Left ventricle myocardium inferior (tissue), 1 donor: Measurements from ENCODE around the gene PLK5. TPM values are rescaled to one million over a fixed set of nuclear protein-coding genes. Genes with fewer than 3 reads are reported as not detected.
"Not testable (repeated sequence)": the region's sequence is repeated elsewhere in the genome, so short reads cannot be mapped to it uniquely, and the experiment has no call there.

Experiments used
- DNase-seq: peaks from one replicate; pipeline ENCODE4 v3.0.0-alpha.2; 2020
- H3K27ac ChIP-seq: fragments of 200-600 bp; replicated peaks from 2 replicates; pipeline ENCODE4 v1.8.0; 2021
- H3K27me3 ChIP-seq: fragments of 200-600 bp; 2 replicates; pipeline ENCODE4 v1.8.0; 2021; ENCODE audit warnings: low read depth
- H3K36me3 ChIP-seq: fragments of 200-600 bp; 2 replicates; pipeline ENCODE4 v1.8.0; 2021
- H3K4me1 ChIP-seq: fragments of 200-600 bp; 2 replicates; pipeline ENCODE4 v1.8.0; 2021
- H3K4me3 ChIP-seq: fragments of 200-600 bp; 2 replicates; pipeline ENCODE4 v1.8.0; 2021; ENCODE audit warnings: mild to moderate bottlenecking, moderate library complexity
- H3K9me3 ChIP-seq: fragments of 200-600 bp; replicated peaks from 2 replicates; pipeline ENCODE4 v1.8.0; 2021
- CTCF ChIP-seq: fragments of 200-600 bp; IDR thresholded peaks from 2 replicates; pipeline ENCODE4 v1.8.0; 2021; ENCODE audit warnings: antibody characterized with exemption, mild to moderate bottlenecking, borderline replicate concordance
- intact Hi-C: fragments of 100-400 bp; cut with micrococcal nuclease; formaldehyde crosslinking; loops from one replicate; pipeline ENCODE4 v1.11.0; 2022
- long read RNA-seq: library from polyadenylated mRNA; unstranded; transcript quantifications from one replicate; pipeline ENCODE4 v2.0.0, GENCODE V29; 2021
- total RNA-seq: library from RNA; stranded (reverse); fragmentation: NEBNext Ultra II Directional; extraction: Animal tissue kit (Norgen Biotek cat#: 25700); gene quantifications from one replicate; pipeline ENCODE4 v1.2.1, GENCODE V29; 2021
- donor health status: DM: no; HTN: yes; CAD: no; lungs with severe emphysema.

PLK5 gene, protein sequence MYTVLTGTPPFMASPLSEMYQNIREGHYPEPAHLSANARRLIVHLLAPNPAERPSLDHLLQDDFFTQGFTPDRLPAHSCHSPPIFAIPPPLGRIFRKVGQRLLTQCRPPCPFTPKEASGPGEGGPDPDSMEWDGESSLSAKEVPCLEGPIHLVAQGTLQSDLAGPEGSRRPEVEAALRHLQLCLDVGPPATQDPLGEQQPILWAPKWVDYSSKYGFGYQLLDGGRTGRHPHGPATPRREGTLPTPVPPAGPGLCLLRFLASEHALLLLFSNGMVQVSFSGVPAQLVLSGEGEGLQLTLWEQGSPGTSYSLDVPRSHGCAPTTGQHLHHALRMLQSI
- not detected for total RNA-seq
- long read RNA-seq: 0 reads

GRCh38 chr19:1523412-1524286 lies at the start of gene PLK5:
PLK5 (plus strand) TSS chr19:1524077; CDS start chr19:1526997, 2,920 bp downstream.
- H3K27me3 ChIP-seq: peaks cover 70% of the 10 kb centered on the region

GRCh38 chr19:1474765-1475351 lies 49.0 kb upstream of the PLK5 start:
- DNase-seq: no peak

More at GRCh38 chr19:1523412-1524286, at the start of gene PLK5:
- H3K4me1 ChIP-seq: peaks cover 13% of the 10 kb centered on the region
- H3K4me3 ChIP-seq: peak within 1 kb of the TSS; percentile 46
- no peaks in the 10 kb centered on the region for H3K9me3 ChIP-seq
- no peak within 1 kb of the TSS for H3K27ac ChIP-seq
- H3K36me3 ChIP-seq: no peaks in the 10 kb centered on the region
- TF ChIP-seq CTCF: peak; percentile 27
- DNase-seq: no peak
- intact Hi-C loops: no loop called here

GRCh38 chr19:1475751-1476437 lies 48.0 kb upstream of the PLK5 start:
- Histone ChIP-seq H3K9me3 (no peaks in the 10 kb centered on the region), H3K27ac (no peak overlapping the region), H3K4me3 (no peak overlapping the region), H3K4me1 (peaks cover 54% of the 10 kb centered on the region), H3K36me3 (peaks cover 4% of the 10 kb centered on the region), H3K27me3 (peaks cover 21% of the 10 kb centered on the region)
- no peak for TF ChIP-seq CTCF
- intact Hi-C loops: no loop called here
- DNase-seq: no peak

More at GRCh38 chr19:1474765-1475351, 49.0 kb upstream of the PLK5 start:
- Histone ChIP-seq H3K36me3 (peaks cover 4% of the 10 kb centered on the region), H3K4me1 (peaks cover 65% of the 10 kb centered on the region), H3K9me3 (no peaks in the 10 kb centered on the region), H3K4me3 (no peak overlapping the region), H3K27me3 (peaks cover 32% of the 10 kb centered on the region), H3K27ac (peak overlapping the region; percentile 60)
- TF ChIP-seq CTCF: no peak
- intact Hi-C loops: no loop called here

GRCh38 chr19:1477056-1477455 lies 46.8 kb upstream of the PLK5 start:
- H3K27ac ChIP-seq, H3K36me3 ChIP-seq, intact Hi-C loops, H3K27me3 ChIP-seq, H3K4me3 ChIP-seq, DNase-seq, H3K9me3 ChIP-seq: not testable (repeated sequence)
- peaks cover 43% of the 10 kb centered on the region for H3K4me1 ChIP-seq

- intact Hi-C loops: no loop called here
- no peak for TF ChIP-seq CTCF
These were observed 44.8 kb upstream of the PLK5 start, which contains the start of gene C19orf25 for GRCh38 chr19:1478934-1479707. C19orf25 (minus strand) TSS chr19:1479215; CDS start chr19:1478903, 312 bp downstream.

More at GRCh38 chr19:1478934-1479707, 44.8 kb upstream of the PLK5 start, which contains the start of gene C19orf25:
- Histone ChIP-seq H3K4me1 (peaks cover 32% of the 10 kb centered on the region), H3K36me3 (peaks cover 4% of the 10 kb centered on the region), H3K9me3 (no peaks in the 10 kb centered on the region), H3K27me3 (no peaks in the 10 kb centered on the region), H3K4me3 (peak within 1 kb of the TSS; percentile 100), H3K27ac (peak within 1 kb of the TSS; percentile 86)
- peak; percentile 94 for DNase-seq
